KMS-11 (cell line): Measurements from ENCODE around the gene TMEM145.

ENCODE experiments used
- H2AFZ ChIP-seq: fragments of 200-600 bp; sonication (generic); 2 replicates; pipeline ENCODE4 v1.6.1; 2016; ENCODE audit warnings: antibody characterized with exemption, mixed run types, low read depth
- H3K27ac ChIP-seq: fragments of 200-600 bp; sonication (generic); 2 replicates; pipeline ENCODE4 v1.6.1; 2016; ENCODE audit warnings: mild to moderate bottlenecking, mixed run types
- H3K27me3 ChIP-seq: fragments of 200-600 bp; sonication (generic); 2 replicates; pipeline ENCODE4 v1.6.1; 2017; ENCODE audit warnings: mild to moderate bottlenecking, low read depth, mixed run types, moderate library complexity; ENCODE audit not compliant: insufficient read depth
- H3K36me3 ChIP-seq: fragments of 200-600 bp; sonication (generic); 2 replicates; pipeline ENCODE4 v1.6.1; 2017; ENCODE audit warnings: mild to moderate bottlenecking, mixed run types; ENCODE audit not compliant: insufficient read depth
- H3K4me1 ChIP-seq: fragments of 200-600 bp; sonication (generic); 2 replicates; pipeline ENCODE4 v1.6.1; 2016; ENCODE audit warnings: mild to moderate bottlenecking, low read depth, mixed run types; ENCODE audit not compliant: poor library complexity, severe bottlenecking
- H3K4me2 ChIP-seq: fragments of 200-600 bp; sonication (generic); 2 replicates; pipeline ENCODE4 v1.7.0; 2016; ENCODE audit warnings: mild to moderate bottlenecking, mixed run types
- H3K4me3 ChIP-seq: fragments of 200-600 bp; sonication (generic); IDR thresholded peaks from 2 replicates; pipeline ENCODE4 v1.6.1; 2017; ENCODE audit warnings: low read depth, low read length, mixed read lengths; ENCODE audit not compliant: insufficient read depth
- H3K79me2 ChIP-seq: fragments of 200-600 bp; sonication (generic); 2 replicates; pipeline ENCODE4 v1.6.1; 2016; ENCODE audit warnings: low read depth, mixed run types; ENCODE audit not compliant: insufficient read depth
- H3K9ac ChIP-seq: fragments of 200-600 bp; sonication (generic); 2 replicates; pipeline ENCODE4 v1.6.1; 2016; ENCODE audit warnings: mild to moderate bottlenecking, mixed run types
- H4K20me1 ChIP-seq: fragments of 200-600 bp; sonication (generic); 2 replicates; pipeline ENCODE4 v1.6.1; 2016; ENCODE audit warnings: mild to moderate bottlenecking, mixed run types; ENCODE audit not compliant: insufficient read depth
- TF ChIP-seq, protein P1 (sequence below): fragments of 200-600 bp; sonication (generic); conservative IDR thresholded peaks from 2 replicates; pipeline ENCODE4 v1.6.1; 2017; ENCODE audit warnings: low read depth, mild to moderate bottlenecking, antibody characterized with exemption, low read length, moderate library complexity, mixed read lengths

The TMEM145 gene

DNA sequence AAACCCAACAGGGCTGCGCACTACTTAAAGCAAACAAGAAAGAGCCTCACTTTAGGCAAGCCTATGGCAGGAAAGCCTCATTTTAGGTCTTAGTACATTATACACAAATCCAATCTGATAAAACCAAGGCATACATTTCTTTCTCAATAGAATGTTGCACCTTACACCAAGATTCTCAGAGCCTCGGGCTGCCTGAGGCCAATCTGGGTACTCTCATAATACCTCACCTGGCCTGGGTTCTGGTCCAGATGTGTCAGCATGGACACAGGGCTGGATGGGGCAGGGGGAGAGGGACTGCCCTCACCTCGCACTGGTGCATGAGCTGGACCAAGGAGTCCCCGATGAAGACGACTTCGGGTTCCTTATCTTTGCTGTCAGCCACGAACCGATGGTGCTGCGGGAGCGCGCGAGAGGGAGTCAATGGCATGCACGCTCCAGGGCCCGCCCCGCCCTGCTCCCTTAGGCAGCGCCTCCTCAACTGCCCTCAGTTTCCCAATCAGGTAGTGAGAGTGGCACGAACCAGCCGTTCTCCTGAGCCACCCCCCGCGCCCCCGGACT is 11.4 kb upstream of the TMEM145 start, which contains the start of gene PRR19:
Gene PRR19, plus strand, starts transcription at position 487 of the 558 bp plus-strand sequence. CDS start 7,453 bp downstream, outside the sequence.
- Histone ChIP-seq H3K36me3 (no peaks in the 10 kb centered on the region), H3K4me2 (peak within 1 kb of the TSS; percentile 83), H3K79me2 (no peaks in the 10 kb centered on the region), H3K27ac (no peak within 1 kb of the TSS; the same call in 1 of the 2 replicates), H4K20me1 (no peaks in the 10 kb centered on the region), H3K9ac (peak within 1 kb of the TSS; percentile 62; the same call in 1 of the 2 replicates), H2AFZ (peak within 1 kb of the TSS; percentile 96), H3K4me1 (peaks cover 13% of the 10 kb centered on the region), H3K4me3 (no peak within 1 kb of the TSS), H3K27me3 (no peaks in the 10 kb centered on the region)
- TF ChIP-seq, protein P1, sequence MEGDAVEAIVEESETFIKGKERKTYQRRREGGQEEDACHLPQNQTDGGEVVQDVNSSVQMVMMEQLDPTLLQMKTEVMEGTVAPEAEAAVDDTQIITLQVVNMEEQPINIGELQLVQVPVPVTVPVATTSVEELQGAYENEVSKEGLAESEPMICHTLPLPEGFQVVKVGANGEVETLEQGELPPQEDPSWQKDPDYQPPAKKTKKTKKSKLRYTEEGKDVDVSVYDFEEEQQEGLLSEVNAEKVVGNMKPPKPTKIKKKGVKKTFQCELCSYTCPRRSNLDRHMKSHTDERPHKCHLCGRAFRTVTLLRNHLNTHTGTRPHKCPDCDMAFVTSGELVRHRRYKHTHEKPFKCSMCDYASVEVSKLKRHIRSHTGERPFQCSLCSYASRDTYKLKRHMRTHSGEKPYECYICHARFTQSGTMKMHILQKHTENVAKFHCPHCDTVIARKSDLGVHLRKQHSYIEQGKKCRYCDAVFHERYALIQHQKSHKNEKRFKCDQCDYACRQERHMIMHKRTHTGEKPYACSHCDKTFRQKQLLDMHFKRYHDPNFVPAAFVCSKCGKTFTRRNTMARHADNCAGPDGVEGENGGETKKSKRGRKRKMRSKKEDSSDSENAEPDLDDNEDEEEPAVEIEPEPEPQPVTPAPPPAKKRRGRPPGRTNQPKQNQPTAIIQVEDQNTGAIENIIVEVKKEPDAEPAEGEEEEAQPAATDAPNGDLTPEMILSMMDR = no peak

DNA sequence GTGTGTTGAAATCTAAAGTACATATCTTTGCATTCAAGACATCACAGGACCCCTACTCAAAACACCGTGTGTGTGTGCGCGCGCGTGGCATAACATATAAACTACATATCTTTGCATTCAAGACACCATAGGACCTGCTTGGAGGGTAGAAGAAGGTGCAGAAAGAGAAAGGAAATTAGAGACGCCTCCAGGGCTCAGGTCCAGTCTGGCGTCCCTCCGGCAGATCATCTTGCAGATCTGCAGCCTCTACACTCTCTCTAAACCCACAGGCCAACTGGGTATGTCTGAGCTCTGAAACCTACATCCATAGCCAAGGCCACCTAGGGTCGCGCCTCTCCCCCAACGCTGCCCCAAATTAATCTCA is 10.0 kb upstream of the TMEM145 start:
- Histone ChIP-seq H3K79me2 (no peaks in the 10 kb centered on the region), H3K27me3 (no peaks in the 10 kb centered on the region; the same call in 1 of the 2 replicates), H3K4me2 (peak overlapping the region; percentile 83), H3K4me3 (no peak overlapping the region), H3K9ac (peak overlapping the region; percentile 62; the same call in 1 of the 2 replicates), H2AFZ (peak overlapping the region; percentile 96), H3K4me1 (peaks cover 13% of the 10 kb centered on the region), H4K20me1 (no peaks in the 10 kb centered on the region), H3K36me3 (no peaks in the 10 kb centered on the region), H3K27ac (no peak overlapping the region; the same call in 1 of the 2 replicates)
- TF ChIP-seq, protein P1 = no peak

DNA sequence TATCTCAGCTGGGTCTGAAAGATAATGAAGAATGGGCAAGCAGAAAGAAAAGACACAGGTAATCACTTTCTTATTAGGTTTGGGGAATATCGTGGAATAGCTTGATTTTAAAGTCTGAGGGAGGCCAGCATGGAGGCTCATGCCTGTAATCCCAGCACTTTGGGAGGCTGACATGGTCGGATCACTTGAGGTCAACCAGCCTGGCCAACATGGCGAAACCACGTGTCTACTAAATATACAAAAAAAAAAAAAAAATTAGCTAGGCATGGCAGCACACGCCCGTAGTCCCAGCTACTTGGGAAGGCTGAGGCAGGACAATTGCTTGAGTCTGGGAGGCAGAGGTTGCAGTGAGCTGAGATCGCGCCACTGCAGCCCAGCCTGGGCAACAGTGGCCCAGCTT is 9.2 kb upstream of the TMEM145 start:
- no peak overlapping the region for H3K9ac ChIP-seq
- H3K27ac ChIP-seq = no peak overlapping the region
- no peak overlapping the region for H3K4me3 ChIP-seq
- 0 out of 2 replicates have a peak overlapping the region, but pooled peaks have one; percentile 83 for H3K4me2 ChIP-seq
- TF ChIP-seq, protein P1 = no peak
- no peaks in the 10 kb centered on the region for H3K36me3 ChIP-seq
- no peaks in the 10 kb centered on the region; the same call in 1 of the 2 replicates for H3K27me3 ChIP-seq
- peaks cover 13% of the 10 kb centered on the region for H3K4me1 ChIP-seq
- H3K79me2 ChIP-seq = no peaks in the 10 kb centered on the region
- H2AFZ ChIP-seq = no peak overlapping the region
- no peaks in the 10 kb centered on the region for H4K20me1 ChIP-seq

DNA sequence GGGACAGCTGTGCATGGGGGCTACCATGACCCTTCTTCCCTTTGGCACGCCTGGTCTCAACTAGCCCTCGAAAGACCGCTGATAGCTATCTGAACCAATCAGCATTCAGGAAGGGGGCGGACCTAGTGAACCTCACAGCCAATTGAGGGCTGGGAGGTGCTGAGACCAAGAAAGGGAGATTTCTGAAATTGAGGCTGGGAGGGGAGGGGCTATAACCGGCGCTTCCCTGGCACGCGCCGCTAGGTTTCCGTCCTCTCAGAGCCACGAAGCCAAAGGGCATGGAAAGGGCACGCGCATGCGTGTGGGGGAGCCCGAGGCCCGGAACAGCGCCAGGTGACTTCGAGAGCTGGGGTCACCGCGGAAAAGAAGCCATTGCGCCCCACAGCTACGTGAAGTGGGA is 6.5 kb upstream of the TMEM145 start:
- TF ChIP-seq, protein P1 = no peak
- no peak overlapping the region for H3K27ac ChIP-seq
- no peak overlapping the region for H3K4me3 ChIP-seq
- no peaks in the 10 kb centered on the region for H4K20me1 ChIP-seq
- H3K79me2 ChIP-seq = no peaks in the 10 kb centered on the region
- H3K27me3 ChIP-seq = peaks cover 9% of the 10 kb centered on the region; the same call in 1 of the 2 replicates
- no peak overlapping the region for H2AFZ ChIP-seq
- no peak overlapping the region for H3K9ac ChIP-seq
- no peak overlapping the region for H3K4me2 ChIP-seq
- H3K36me3 ChIP-seq = no peaks in the 10 kb centered on the region
- peaks cover 10% of the 10 kb centered on the region for H3K4me1 ChIP-seq
